HUDEP-2 (cell line): ENCODE results near the gene ITGB2.

Source experiments
- DNase-seq, 76 experiments: peaks; one replicate each; lab custom pipeline; 2025; ENCODE audit not compliant: unreplicated experiment in 76 of 76; lab: John Stamatoyannopoulos, UW

Gene ITGB2

GRCh38 chr21:44871576-44872269, 49.0 kb downstream of the ITGB2 start:
- peak in 38 of 76 experiments; percentile 15 to 67 (median 36) for DNase-seq

- peak in 50 of 76 experiments; percentile 18 to 69 (median 46) for DNase-seq
Observed at GRCh38 chr21:44870748-44871495, 49.8 kb downstream of the ITGB2 start.

GRCh38 chr21:44869781-44870747, 50.6 kb downstream of the ITGB2 start:
- DNase-seq, result peak in 17 of 76 experiments; percentile 13 to 69 (median 40)

GRCh38 chr21:44868707-44869106, 52.0 kb downstream of the ITGB2 start:
- peak in 1 of 76 experiments; percentile 33 for DNase-seq

GRCh38 chr21:44867999-44868700, 52.5 kb downstream of the ITGB2 start:
- DNase-seq, result no peak

GRCh38 chr21:44867464-44867863, 53.2 kb downstream of the ITGB2 start:
- DNase-seq, result no peak

GRCh38 chr21:44866780-44867179, 53.9 kb downstream of the ITGB2 start:
- no peak for DNase-seq

- peak in 48 of 76 experiments; percentile 16 to 76 (median 41) for DNase-seq
Observed at GRCh38 chr21:44865561-44866280, 55.0 kb downstream of the ITGB2 start.

GRCh38 chr21:44862869-44863685, 57.6 kb downstream of the ITGB2 start:
- DNase-seq, result no peak

- DNase-seq, result no peak
Observed at GRCh38 chr21:44858791-44859190, 61.9 kb downstream of the ITGB2 start.

- DNase-seq, result no peak
Observed at GRCh38 chr21:44858291-44858690, 62.4 kb downstream of the ITGB2 start.

GRCh38 chr21:44857127-44857892, 63.4 kb downstream of the ITGB2 start:
- DNase-seq, result no peak

- DNase-seq, result peak in 5 of 76 experiments; percentile 22 to 36 (median 28)
Observed at GRCh38 chr21:44856131-44856530, 64.6 kb downstream of the ITGB2 start.

GRCh38 chr21:44855572-44855971, 65.1 kb downstream of the ITGB2 start:
- DNase-seq, result no peak

- DNase-seq, result peak; percentile 91 to 100 (median 98)
Observed at GRCh38 chr21:44854664-44855446, 65.8 kb downstream of the ITGB2 start.

GRCh38 chr21:44854391-44854663, 66.4 kb downstream of the ITGB2 start:
- DNase-seq, result peak in 73 of 76 experiments; percentile 57 to 97 (median 84)
